A549 (cell line): Measurements from ENCODE around the gene PIGN.

Experiments used
- CEBPB ChIP-seq, 2 experiments: fragments of >200 bp in 1 of 2; sonication (Bioruptor Twin) in 1 of 2; formaldehyde crosslinking in 1 of 2; IDR thresholded peaks; 2 replicates each; pipeline ENCODE4 v1.6.1; 2012 to 2016
- NR3C1 ChIP-seq: fragments of >200 bp; sonication (Bioruptor Twin); formaldehyde crosslinking; IDR thresholded peaks from 3 replicates; pipeline ENCODE4 v1.6.1; 2017
- POLR2A ChIP-seq: IDR thresholded peaks from 2 replicates; pipeline ENCODE4 v1.6.1; 2012; ENCODE audit warnings: mild to moderate bottlenecking, low read length

DNA sequence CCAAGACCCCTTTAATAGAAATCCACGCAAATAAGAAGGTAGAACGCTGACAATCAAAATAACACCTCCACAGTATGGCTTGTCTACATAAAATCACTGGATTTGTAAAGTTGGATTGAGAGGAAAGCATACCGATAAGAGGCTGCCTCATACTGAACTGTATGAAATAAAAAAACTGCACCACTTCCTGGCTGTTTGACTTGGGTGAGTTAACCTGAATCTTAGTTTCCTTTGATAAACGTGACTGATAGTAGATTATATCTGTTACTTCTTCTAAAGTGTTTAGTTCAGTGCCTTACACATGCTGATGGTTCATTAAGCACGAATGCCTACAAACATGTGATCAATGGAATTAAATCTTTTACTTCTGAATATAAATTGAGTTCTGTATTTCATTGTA is 153.6 kb downstream of the PIGN start:
- no peak for TF ChIP-seq POLR2A
- no peak for TF ChIP-seq NR3C1
- TF ChIP-seq CEBPB (IDR thresholded peaks at IDR 0.05): no peak
